H7 (cell line): ENCODE measurements around the gene CHKA. TPM values are rescaled to one million over a fixed set of nuclear protein-coding genes. Genes with fewer than 3 reads are reported as not detected.

ENCODE experiments used
- DNase-seq: peaks from one replicate; pipeline ENCODE4 v3.0.0; 2012
- H3K27me3 ChIP-seq: 2 replicates; pipeline ENCODE4 v1.6.0; 2011; ENCODE audit warnings: mild to moderate bottlenecking, low read length; ENCODE audit not compliant: control insufficient read depth, insufficient read depth
- H3K36me3 ChIP-seq: replicated peaks from 2 replicates; pipeline ENCODE4 v1.5.1; 2011; ENCODE audit warnings: low read length; ENCODE audit not compliant: control insufficient read depth, insufficient read depth
- H3K4me3 ChIP-seq: 2 replicates; pipeline ENCODE4 v1.5.1; 2011; ENCODE audit warnings: low read depth, mild to moderate bottlenecking, control low read depth, low read length, moderate library complexity; ENCODE audit not compliant: insufficient read depth
- total RNA-seq: library from RNA; depleted of rRNA; stranded (reverse); fragments of >200 nt; shearing (Covaris generic); gene quantifications from 2 replicates; pipeline ENCODE4 v1.2.3, GENCODE V29; 2014

The CHKA gene
- total RNA-seq, 1 experiment from 2014 or later, result 28.4 TPM

DNA sequence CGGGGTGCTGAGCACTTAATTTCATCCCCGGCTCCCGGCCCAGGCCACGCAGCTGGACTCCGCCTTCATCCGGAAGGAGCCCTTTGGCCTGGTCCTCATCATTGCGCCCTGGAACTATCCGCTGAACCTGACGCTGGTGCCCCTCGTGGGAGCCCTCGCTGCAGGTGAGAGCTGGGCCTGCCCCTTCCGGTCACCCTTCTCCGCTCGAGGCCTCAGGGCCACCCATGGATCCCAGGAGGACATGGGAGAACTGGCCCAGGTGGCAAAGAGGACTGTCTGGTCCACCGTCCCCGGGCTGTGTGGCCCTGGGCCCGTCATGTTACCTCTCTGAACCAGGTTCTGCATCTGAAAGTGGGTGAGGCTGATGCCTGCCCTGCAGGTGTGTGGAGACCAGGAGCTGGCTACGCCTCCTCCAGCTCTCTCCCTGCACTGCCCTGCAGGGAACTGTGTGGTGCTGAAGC is 102.4 kb downstream of the CHKA start:
- Histone ChIP-seq H3K4me3 (no peak overlapping the region), H3K36me3 (no peaks in the 10 kb centered on the region), H3K27me3 (no peaks in the 10 kb centered on the region)
- no peak for DNase-seq

DNA sequence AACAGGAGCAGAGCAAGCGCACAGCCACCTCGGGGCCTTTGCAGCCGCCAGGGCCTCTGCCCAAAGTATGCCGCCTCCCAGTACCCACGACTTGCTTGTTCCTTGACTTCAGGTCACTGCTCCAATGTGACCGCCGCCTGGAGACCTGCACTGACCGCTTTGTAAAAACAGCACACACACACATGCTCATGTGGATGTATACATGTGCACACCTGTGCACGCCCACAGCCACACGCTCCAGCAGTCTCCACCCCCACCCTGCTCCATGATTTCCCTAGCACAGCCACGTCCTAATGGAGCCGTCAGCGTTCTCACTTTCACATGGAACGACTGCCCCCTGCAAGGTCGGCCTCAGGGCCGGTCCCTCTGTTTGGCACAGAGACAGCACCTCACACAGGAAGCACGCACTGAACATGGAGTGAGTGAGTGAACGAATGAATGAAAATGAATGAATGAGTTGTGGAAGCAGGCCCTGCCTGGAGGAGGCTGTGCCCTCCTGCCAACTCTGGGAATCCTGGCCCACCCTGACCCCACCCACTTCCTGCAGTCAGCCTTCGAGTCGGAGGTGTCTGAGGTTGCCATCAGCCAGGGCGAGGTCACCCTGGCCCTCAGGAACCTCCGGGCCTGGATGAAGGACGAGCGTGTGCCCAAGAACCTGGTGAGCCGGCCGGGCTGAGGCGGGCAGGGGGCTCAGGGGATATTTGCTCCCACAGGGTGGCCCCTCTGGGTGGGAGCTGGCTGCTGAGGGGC is 103.0 kb downstream of the CHKA start:
- DNase-seq, result no peak
- Histone ChIP-seq H3K27me3 (no peaks in the 10 kb centered on the region), H3K36me3 (no peaks in the 10 kb centered on the region), H3K4me3 (no peak overlapping the region)

DNA sequence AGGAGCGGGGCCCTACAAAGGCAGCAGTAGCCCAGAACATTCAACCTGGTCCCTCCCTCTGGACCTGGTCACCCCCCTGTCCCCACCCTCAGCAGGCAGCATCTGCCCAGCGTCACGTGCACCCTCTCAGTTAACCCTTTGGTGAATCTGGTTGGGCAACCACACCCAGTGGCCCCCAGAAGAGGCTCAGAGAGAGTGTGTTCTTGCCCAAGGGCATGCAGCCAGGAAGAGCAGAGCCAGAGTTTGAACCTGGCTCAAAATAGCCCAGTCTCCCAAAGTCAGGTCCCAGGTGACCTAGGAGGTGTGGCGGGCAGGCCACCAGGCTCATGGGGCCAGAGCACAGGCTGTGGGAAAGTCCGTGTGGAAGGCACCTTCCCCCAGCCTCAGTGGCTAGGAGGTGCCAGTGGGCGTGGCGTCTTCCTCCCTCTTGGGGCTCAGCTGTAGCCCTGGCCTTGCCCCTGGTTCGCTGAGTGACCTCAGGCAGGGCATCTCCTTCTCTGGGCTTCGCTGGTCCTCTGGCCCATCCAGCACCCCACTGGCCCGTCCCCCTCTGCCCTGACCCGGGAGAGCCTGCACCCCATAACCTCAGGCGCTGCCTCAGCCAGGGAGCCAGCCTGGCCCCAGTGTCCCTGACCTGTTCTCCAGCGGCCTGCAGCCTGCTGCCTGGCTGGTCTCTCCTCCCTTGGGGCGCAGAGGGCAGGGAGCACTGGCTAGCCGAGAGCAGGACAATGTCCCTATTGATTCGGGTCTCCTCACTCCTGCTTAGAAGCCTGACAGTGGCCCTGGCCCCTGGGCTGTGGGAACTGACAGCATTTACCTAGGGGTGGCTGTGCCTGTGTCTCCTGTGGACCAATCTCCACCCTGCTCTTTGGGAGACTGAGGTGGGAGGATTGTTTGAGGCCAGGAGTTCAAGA is 104.0 kb downstream of the CHKA start:
- DNase-seq, result no peak
- H3K36me3 ChIP-seq, result no peaks in the 10 kb centered on the region
- no peaks in the 10 kb centered on the region for H3K27me3 ChIP-seq
- no peak overlapping the region for H3K4me3 ChIP-seq

DNA sequence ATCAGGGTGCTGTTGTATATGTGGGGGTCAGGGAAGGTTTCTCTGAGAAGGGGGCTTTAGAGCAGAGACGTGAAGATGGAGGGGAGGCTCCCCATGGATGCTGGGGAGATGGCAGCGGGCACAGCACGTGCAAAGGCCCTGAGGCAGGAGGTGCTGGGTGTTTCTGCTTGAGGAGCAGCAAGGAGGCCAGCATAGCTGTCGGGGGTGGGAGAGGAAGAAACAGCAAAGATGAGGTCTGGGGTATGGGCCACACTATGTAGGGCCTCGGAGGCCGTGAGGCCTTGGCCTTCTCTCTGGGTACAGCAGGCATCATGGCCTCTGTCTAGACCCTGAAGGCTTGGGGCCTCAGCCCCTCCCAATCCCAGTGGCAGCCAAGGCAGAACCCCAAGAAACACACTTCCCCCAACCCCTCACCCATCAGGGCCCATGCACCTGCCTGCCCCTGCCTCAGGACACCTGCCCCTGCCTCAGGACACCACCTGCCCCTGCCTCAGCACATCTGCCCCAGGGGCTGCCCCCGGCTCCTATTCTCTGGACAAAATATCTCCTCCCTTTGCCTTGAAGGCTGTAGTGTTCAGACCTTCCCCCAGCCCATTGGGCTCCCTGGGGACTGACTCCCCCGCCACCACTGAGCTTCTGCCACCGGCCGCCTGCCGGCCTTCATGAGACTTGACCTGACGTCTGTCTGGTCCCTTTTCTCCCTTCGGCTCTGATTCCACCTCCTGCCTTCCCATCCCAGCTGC is 104.9 kb downstream of the CHKA start:
- Histone ChIP-seq H3K4me3 (no peak overlapping the region), H3K36me3 (no peaks in the 10 kb centered on the region), H3K27me3 (no peaks in the 10 kb centered on the region)
- no peak for DNase-seq

DNA sequence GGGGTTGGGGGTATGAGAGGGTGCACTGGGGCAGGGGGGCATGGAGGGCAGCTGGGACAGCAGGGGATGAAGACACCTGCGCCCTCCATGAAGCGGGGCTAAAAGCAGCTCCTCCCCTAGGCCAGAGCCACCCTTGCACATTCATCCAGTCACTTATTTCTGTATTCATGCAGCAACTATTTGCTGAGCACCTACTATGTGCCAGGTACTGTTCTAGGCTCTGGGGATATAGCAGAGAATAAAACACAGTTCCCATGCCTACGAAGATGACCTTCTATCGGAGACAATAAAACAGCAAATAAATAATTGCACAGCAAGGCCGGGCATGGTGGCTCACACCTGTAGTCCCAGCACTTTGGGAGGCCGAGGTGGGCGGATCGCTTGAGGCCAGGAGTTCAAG is 105.7 kb downstream of the CHKA start:
- H3K27me3 ChIP-seq, result no peaks in the 10 kb centered on the region
- no peak for DNase-seq
- H3K4me3 ChIP-seq, result no peak overlapping the region
- H3K36me3 ChIP-seq, result no peaks in the 10 kb centered on the region

DNA sequence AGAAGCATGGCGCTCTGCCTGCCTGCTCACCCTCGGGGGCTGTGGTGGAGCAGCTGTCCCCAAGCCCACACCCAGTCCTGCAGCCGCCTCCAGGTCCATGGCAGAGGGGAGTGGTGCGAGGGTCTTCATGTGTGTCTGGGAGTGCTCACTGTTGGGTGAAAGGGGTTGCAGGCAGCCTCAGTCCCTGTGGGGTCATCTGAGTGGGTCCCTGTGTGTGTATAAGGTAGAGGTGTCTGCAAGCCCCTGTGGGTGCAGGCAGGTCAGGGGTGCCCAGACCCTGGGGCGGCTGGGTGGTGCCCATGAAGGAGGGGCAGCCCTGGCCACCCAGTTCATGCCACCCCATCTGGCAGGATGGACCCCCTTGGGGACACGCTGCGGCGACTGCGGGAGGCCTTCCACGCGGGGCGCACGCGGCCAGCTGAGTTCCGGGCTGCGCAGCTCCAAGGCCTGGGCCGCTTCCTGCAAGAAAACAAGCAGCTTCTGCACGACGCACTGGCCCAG is 106.2 kb downstream of the CHKA start:
- Histone ChIP-seq H3K36me3 (no peaks in the 10 kb centered on the region), H3K4me3 (no peak overlapping the region), H3K27me3 (no peaks in the 10 kb centered on the region)
- DNase-seq, result no peak

DNA sequence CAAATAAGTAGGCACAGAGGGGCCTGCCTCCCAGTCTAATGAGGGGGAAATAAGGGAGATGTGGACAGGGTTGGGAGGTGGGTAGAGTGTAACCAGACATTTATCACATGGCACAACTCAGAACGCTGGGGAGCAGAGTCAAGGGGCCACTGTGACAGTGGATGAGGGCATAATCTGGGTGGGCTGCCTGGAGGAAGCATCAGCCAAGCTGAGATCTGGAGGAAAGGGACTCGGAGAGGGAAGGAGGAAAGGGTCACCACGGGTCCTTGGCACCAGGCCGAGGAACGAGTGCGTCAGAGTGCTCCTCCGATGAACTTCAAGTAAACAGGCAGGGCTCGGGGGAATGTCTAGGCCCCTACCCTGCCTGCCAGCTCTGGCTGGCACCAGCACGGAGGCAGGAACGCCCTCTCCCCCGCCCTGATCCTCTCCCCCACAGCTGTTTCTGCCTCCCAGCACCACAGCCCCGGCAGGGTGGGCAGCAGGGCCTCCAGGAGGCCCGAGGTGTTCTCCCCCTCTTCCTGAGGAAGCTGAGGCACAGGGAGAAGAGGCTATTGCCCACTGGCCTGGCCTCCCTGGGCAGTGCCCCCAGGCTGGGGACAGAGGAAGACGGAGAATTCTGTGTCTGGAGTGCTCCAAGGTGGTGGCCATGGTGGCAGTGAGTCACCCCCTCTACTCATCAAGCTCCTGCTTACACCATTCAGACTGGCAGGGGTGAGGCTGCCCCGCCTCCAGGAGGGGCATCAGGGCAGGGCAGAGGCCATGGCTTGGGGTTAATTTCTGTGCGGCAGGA is 106.8 kb downstream of the CHKA start:
- Histone ChIP-seq H3K36me3 (no peaks in the 10 kb centered on the region), H3K4me3 (no peak overlapping the region), H3K27me3 (no peaks in the 10 kb centered on the region)
- DNase-seq, result no peak

DNA sequence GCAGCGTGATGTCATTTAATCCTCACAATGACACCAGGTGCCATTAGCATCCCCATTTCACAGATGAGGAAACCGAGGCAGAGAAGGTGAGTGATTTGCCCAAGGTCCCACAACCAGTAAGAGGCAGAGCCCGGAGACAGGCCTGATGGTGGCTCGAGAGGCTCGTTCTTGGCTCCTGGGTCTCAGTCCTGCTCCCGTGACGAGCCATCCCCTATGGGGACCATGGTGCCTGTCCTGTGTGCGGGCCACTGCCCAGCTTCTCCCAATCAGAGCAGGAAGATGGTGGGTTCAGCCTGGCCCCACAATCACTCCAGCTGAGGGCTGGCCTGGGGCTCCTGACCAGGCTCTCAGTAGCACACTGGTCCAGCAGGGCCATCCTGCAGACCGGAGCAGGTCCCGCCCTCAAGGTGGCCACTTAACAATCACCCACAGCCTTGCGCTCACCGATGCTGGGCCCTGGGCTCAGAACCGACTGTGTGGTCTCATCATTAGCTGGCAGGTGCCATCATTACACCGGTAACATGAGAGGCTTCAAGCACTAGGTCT is 107.5 kb downstream of the CHKA start:
- DNase-seq, result no peak
- Histone ChIP-seq H3K27me3 (no peaks in the 10 kb centered on the region), H3K4me3 (no peak overlapping the region), H3K36me3 (no peaks in the 10 kb centered on the region)

DNA sequence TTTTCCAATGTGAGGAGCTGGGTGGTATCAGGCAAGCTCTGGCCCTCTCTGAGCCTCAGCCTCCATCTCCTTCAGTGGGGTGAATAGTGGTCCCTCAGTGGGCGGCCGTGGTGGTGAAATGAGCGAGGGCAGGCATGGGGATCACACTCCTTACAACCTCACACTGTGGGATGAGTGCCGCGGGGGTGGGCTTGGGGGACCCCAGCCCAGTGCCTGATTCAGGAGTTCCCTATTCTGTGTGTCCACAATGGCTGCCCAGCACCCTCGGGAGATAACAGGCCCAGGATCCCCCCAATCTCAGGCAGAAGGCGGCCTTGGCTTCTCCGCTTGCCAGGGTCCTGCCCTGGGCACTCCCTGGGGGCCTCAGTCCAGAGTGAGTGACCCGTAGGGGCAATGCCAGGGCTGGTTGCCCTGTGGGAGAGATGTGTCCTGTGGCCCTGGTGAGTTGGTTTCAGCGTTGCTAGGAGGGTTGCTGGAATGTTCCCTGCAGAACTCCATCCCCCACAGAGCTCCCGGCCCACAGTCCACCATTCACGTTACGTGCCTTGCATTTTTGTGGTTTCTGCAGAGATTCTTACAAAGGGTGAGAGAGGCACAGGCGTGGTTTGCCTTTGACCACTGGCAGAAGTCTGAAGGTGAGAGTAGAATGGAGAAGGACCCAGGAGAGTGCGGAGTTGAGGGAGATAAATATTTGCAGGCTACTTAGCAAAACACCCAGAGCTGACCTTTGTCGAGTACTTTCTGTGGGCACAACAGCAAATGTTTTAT is 108.2 kb downstream of the CHKA start:
- no peak for DNase-seq
- no peak overlapping the region for H3K4me3 ChIP-seq
- no peaks in the 10 kb centered on the region for H3K27me3 ChIP-seq
- no peaks in the 10 kb centered on the region for H3K36me3 ChIP-seq

DNA sequence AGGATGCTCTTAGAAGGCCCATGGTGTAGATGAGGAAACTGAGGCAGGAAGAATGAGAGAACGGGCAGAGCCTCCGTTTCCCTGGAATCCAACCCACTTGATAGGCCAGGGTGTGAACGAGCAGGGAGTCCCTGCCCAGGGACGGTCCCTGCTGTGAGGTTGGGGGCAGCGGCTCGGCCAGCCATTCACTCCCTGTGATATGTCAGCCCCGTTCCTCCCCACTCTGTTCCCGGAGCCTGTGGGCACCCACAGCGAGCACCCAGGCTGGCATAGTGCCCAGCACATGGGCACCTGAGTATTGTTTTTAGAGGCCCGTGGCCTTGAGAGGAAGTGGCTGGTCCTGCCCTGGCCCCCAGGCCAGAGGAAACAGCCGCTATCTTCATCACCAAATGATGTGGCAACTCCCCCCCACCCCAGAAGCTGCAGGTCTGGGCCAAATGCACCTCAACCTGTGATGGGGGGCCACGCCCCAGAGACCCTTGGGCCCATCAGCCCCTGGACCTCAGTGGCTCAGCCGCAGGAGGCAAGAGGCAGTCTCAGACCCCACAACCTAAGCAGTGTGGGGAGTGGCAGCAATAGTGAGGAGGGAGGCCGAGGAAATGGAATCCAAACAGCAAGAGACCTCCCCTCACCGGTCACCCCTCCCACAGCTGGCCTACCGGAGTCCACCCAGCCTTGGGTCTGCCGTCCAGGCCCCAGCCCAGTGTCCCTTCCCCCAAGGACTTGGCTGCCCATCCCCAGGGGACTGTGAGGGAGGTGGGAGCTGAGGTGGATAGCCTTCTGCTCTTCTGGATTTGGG is 108.9 kb downstream of the CHKA start:
- no peaks in the 10 kb centered on the region for H3K27me3 ChIP-seq
- no peak for DNase-seq
- H3K4me3 ChIP-seq, result no peak overlapping the region
- H3K36me3 ChIP-seq, result no peaks in the 10 kb centered on the region

DNA sequence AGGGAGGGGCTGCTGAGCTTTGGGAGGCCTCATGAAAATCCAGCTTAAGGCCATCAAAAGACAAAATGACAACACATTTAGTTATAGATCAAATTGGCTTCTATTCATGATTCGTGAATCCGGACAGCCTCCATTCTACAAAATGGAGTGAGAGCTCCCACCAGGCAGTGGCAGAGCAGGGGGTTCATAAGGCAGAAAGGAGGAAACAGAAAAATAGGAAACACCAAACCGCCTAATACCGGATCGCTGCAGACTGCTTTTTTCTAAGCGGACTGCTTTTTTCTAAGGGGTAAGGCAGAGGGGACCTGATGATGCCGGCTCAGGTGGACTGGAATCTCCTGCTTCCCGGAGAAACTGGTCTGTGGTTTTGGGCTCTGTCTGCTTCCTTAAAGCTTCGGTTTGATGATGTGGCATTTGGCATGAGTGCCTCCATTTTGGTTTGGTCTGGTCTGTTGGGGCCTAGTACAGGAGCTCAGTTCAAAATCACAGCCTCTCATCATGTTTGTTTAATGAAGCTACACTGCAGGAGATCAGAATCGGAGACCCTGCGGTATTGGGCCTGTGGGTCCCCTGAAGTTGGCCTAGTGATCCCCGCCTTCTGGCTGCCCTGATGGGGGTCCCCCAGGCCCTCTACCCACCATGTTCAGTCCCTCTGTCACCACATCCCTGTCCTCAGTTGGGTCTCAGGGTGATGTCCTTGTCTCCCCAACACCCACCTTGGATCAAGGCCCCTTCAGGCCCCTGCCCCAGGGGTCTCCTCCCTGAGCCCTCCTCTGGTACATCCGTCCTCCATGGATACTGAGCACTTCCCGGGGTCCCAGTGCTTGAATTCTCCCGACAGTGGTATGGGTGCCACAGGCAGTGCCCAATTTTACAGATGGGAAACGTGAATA is 109.9 kb downstream of the CHKA start:
- Histone ChIP-seq H3K27me3 (no peaks in the 10 kb centered on the region), H3K4me3 (no peak overlapping the region)
- no peak for DNase-seq

More for the DNA sequence above, 109.9 kb downstream of the CHKA start:
- H3K36me3 ChIP-seq, result no peaks in the 10 kb centered on the region
